ENCODE data around the gene PRSS57.

GRCh38 chr19:709965-710571 lies 14.8 kb upstream of the PRSS57 start:
- TF ChIP-seq POLR2A (IDR thresholded peaks at IDR 0.05; ENCODE audit: low read length): no peak
- no peak for TF ChIP-seq GATA1 (IDR thresholded peaks at IDR 0.05; ENCODE audit: low read depth, low read length)

Measured in erythroblast (primary cell).